ENCODE measurements around the gene FOXI1.
"Not testable (repeated sequence)": the region's sequence is repeated elsewhere in the genome, so short reads cannot be mapped to it uniquely, and the experiment has no call there.

FOXI1 gene

DNA sequence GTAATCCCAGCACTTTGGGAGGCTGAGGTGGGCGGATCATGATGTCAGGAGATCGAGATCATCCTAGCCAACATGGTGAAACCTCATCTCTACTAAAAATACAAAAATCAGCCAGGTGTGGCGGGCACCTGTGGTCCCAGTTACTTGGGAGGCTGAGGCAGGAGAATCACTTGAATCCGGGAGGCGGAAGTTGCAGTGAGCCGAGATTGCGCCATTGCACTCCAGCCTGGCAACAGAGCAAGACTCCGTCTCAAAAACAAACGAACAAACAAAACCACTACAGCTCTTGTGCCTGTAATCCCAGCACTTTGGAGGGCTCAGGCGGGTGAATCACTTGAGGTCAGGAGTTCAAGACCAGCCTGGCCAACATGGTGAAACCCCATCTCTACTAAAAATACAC is 11.4 kb upstream of the FOXI1 start:
- DNase-seq: not testable (repeated sequence)

DNA sequence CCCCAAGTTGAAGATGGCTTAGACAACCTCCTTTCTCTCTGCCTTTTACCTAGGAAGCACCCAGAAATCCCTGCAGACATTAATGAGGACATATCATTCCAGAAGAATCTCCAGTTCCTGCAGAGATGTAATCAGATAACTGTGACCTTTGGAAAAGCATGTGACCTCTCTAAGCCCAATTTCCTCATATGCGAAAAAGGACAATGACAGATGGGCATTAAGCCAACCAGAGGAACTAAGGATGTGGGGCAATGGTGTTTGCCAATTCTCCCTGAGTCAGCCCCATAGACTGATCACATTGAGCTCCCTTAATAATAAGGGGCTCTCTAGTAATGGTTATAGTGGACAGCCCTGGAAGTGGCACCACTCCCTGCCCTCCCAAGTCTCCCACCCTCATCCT is 10.1 kb upstream of the FOXI1 start:
- DNase-seq: no peak

DNA sequence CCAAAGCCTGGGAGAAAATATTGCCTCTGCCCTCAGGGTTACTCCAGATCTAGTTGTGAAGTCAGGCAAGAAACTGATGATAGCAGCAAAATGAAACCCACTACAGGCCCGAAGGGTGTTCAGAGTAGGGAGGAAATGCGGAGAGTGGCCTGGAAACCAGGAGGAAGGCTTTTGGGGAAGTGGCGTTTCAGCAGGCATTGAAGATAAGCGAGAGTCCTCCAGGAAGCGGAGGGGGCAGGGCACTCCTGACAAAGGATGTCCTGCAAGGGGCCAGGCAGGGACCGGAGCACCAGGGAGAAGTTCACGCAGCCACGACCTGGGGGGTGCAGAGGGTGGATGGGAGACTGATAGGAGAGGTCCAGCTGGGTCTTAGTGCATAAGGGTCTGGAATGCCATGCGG is 7.8 kb upstream of the FOXI1 start:
- no peak for DNase-seq

DNA sequence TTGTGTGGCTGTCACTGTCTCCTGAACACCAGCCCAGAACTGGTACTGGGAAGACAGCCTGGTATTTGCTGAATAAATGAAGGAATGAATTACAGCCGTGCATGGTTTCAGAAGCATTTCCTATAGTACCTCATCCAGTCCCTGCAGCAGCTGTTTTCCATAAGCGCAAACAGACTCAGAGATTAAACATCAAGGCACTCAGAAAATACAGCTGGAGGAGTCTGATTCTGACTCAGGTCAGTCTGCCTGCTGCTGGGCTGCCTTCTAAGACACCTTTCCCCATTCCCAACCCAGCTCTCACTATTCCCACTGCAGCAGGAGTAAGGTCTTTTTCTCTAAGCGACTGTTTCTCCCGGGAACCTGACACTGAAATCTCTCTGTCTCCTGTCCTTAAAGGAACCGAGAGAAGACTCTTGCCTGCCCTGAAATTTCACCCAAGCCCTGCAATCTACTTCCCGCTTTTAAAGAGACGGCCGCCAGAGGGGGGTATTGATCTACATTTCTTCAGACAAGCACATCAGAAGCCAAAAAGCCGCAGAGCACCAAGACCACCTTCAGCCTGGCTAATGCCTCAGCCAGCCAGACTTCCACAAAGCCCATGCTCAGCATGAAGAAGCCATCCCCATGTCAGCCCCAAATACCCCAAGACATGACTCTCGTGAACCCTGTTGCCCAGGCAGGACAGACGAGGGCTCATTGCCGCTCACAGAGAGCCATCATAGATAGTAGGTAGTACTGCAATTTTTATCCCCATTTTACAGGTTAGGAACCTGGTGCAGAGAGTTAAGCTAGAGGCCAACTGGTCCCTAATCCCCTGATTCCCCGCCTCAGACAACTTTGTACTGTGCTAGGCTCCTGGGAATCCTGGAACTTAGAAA is 5.4 kb upstream of the FOXI1 start:
- peak; percentile 73 for DNase-seq

DNA sequence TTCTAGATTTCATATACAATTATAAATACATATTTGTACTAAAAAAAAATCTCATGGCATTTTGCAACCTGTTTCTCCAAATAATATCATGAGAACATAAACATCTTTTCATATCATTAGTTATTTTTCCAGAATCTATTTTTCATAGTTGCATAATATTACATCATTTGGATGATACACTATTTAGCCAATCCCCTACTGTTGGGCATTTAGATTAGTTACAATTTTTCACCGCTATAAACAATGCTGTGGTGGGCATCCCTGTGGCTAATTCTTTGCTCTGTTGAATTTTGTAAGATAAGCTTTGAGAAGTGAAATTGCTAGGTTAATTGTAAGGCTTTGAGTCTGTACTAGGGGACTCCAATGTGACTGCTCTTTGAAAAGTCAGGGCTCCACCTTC is 2.2 kb upstream of the FOXI1 start:
- DNase-seq: no peak

DNA sequence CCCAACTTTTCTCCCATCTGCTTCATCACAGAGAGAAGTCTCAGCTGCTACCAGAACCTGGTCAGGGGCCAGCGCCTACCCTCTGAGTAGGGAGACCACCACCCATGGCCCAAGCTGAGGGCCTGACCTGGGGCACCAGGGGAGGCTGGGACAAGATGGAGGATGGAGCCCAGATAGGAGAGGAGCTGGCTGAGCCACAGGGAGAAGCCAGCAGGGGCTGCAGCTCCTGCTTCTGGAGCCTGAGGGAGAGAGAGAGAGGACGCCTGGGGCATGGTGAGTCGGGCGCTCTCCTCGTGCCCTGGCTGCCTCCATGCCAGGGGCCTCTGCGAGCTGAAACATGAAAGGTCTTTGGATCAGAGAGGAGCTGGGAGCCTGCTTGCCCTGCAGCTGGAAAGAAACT is 1.4 kb upstream of the FOXI1 start:
- no peak for DNase-seq

DNA sequence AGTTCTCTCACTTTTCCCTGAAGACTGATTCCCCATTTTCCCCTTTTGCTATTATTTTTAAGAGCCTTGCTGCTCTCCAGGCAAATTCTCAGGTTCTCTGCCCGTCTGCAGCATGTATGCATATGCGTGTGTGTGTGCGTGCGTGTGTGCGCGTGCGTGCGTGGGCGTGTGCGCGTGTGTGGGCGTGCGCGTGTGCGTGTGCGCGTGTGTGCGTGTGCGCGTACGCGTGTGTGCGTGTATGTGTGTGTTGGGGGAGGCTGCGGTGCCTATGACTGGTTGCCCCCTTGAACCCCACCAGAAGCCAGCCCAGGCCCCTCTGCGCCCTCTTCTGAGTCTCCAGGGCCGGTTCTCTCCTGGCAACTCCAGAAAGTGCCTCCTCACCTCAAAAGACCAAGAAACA is 987 bp upstream of the FOXI1 start:
- no peak for DNase-seq

DNA sequence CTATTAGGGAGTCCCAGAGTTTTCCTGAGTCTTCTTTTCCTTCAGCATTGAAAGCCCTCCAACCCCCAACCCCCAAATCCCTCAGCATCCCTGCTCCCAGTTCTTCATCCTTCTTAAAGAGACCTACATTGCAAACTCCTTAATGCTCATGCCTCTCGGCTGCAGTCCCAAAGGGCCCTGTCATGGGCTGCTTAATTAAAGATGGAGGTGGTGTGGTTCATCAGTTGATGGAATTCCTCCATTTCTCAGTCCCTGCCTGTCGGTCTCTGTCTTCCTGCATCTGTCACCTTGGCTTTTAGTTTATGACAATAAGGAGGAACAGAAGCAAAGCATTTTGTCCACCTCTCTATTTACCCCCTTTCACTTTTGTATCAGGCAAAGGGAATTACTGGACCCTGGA is 2.0 kb downstream of the FOXI1 start:
- no peak for DNase-seq

DNA sequence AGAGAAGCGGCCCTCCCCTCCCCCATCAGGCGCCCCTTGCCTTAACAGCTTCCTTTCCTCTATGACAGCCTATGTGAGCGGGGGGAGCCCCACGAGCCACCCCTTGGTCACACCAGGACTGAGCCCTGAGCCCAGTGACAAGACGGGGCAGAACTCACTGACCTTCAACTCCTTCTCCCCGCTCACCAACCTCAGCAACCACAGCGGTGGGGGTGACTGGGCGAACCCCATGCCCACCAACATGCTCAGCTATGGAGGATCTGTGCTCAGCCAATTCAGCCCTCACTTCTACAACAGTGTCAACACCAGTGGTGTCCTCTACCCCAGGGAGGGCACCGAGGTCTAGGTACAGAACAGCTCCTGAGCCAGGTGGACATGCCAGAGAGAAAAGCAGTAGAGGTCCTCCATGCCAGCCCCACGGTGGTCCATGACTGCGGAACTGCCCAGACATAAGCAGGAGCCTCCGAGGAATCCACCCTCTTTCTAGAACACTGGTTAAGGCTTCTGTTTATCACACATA is 2.6 kb downstream of the FOXI1 start:
- no peak for DNase-seq

DNA sequence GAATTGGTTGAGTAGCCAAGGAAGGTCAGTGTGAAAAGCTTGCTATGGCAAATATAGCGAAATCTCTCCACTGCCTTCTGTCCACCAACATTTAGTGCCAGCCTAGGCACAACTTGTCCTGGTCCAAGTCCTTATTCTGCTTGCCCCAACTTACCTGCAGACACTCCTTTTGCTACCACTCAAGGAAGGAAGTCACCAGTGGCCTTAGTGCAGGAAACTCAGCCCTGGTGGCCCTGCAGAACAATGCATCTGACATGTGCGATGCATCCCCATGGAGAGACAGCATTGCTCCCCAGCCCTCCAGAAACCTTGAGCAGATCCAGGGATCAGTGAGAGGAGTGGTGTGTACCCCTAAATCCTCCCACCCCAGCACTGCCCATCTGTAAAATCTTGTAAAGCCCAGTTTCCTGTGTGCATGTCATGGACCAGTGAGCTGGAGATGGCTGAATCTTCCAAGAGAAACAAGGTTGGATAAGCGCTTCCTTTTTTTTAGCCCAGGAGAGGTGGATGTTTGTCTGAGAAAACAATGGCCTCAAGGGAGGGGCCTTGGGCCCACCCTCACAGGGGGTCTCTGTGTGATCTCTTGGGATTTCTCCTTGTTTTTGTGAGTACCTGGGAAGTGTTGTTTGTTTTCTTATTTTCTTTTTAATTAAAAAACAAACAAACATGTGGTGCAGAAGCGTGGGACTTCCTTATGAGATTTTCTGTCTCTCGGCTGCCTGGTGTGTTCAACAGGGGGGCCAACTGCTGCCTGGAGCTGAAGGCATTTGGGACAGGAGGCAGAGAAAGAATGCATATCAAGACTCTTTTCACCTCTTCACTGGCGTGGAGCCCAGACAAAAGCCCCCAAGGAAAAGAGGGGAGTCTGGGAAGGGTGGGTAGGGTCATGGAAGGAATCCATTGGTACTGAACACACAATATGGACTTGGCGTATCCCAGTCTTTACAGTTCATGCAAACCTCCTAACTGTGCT is 3.6 kb downstream of the FOXI1 start:
- DNase-seq: no peak

DNA sequence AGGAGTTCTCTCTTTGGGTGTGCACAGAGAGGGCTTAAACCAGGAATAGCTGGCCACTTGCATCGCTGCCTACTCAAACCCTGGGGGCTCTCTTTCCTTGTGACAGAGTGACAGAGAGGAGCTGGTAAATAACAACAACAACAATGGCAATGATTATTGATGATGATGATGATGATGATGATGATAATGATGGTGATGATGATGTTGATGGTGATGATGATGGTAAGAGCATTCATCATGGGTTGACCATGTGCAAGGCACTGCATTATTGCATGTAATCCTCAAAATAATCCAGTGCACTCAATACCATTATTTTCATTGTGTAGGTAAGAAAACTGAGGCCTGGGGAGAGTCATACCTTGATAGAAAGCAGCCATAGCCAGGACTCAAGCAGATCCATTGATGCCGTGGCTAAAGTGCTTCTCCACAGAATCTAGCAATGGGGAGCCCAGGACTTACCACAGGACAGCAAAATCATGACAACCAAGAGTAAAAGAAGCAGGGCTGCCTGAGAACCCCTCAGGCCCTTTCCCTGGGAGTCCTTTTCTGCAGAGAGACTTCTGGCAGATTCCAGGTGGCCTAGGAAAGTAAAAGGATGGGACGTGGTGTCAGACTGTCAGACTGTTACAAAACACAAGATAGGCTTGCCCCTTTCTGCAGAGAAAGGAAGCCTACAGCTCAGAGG is 4.8 kb downstream of the FOXI1 start:
- no peak for DNase-seq

DNA sequence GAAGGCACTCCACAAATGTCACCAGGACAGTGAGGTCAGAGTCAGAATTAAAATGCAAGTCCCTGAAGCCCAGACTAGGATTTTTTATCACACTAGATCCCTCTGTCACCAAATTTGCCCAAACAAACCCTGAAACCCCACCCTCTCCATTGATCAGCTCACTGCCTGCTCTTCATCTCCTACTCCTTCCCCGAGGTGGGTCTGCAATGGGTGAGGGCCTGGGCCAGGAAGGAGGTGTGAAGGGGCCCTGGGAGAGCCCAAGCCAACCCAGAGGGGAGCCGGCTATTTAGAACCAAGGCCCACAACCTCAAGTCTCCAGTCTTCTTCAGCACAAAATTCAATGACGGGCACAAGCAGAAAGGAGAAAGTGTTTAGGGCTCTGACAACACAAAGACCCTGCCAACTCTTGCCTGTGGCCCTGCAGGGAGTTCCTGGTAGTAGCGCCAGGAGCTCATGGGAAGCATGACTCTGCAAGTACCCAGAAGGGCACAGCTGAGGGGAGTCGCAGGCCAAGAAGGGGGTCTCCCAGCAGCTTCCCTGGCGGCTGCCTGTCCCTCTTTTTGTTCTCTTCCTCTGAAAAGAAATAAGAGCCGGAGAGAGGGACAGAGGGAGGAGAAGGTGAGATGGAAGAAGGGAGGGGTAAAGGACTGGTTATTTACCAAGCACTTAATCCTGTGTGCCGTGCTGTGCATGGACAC is 5.5 kb downstream of the FOXI1 start:
- DNase-seq: no peak

DNA sequence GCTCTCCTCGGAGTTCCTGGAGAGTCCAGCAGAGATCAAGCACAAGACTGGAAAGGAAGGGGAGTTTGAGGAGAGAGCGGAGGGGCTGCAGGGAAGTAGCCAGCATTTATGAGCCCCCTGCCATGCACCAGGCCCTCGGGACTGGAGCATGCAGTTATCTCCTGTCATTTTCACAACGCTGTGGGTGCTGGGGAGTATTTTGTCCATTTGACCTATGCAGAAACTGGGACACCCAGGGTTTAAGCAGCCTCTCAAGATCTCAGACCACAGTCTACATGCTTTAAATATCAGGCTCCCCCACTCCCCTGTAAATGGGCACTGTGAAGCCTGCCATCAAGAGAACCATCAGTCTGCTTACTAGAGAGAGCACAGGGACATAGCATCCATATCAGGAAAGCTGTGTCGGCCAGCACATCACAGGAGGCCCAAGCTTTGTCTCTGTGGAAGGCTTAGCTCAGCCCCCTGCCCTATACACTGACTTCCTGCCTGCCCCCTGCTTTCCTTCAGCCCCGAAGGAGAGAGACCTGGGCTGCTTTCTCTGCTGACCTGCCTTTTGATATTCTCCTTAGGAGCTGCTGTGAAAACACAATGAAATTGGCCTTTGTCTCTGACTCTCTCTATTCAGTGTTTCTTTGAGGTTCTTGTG is 7.3 kb downstream of the FOXI1 start:
- DNase-seq: no peak

DNA sequence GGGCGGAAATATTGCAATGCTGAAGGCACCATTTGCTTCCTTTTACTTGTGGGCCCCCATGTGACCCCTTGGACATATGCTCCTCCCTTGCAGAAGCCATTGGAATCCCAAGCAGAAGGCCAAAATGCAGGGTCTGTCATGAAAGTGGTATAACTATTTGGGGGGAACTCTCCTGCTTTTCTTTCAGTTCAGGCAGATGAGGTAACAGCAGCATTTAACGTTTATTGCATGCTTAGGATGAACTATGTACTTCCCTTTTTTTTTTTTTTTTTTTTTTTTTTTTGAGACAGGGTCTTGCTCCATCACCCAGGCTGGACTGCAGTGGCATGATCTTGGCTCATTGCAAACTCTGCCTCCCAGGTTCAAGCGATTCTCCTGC is 7.8 kb downstream of the FOXI1 start:
- no peak for DNase-seq

DNA sequence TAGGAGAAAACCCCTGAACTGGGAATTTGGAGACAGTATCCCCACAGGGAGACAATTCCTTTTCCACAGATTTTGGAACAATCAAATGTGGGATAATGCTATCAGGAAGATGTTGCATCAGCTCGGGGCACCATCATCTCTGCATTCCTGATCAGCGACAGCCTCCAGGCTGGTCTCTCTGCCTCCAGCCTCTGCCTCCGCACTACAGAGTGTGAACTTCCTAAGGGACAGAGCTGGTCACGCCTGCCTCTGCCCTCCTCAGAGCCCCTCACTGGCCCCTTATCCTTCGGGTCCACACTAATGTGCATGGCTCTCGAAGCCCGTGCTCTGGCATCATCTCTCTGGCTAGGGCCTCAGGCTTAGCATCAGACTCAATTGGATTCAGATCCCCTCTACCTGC is 8.6 kb downstream of the FOXI1 start:
- DNase-seq: no peak

DNA sequence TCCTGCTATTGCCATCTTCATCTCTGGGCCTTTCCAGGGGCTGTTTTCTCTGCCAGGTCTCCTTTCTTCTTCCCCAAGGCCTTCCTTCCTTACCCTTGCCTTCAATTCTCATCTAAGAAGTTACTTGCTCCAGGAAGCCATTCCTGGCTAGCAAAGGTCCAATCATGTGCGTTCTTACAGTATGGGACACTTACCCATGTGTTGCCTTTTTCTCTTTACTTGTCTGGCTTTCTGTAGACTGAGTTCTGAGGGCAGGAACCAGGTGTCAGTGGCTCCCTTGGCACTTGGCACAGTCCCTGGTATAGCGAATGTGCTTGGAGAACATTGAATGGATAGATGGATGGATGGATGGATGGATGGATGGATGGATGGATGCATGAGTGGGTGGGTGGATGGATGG is 10.2 kb downstream of the FOXI1 start:
- DNase-seq: no peak

DNA sequence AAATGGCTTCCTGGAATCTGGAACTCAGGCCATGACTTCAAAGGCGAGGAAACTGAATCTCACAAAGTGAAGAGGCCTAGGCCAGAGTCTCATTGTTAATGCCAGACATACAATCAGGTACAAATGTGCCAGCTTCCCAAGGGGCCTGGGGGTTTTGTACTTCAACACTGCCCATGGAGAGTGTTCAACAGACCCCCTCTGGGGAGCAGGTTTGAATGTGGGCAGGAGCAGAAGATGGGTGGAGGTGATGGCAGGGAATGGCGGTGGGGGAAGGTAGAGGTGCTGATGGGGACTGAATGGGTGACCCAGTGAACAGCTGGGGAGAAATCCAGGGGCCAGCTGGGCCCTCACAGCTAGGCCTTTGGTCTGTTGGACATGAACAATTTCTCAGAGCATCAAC is 12.0 kb downstream of the FOXI1 start:
- DNase-seq: no peak

DNA sequence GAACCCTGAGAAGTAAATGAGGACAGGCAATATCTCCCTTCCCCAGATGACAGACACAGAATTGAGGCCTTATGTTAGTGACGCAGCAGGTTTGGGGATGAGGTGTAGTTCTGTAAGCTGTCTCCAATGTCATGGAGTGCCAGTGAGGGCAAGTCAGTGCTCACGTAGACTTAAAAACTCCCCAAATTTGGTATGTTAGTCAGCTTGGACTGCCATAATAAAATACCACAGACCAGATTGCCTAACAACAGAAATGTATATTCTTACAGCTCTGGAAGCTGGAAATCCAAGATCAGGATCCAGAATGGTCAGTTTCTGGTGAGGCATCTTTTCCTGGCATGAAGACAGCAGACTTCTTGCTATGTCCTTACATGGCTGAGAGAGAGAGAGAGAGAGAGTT is 14.9 kb downstream of the FOXI1 start:
- no peak for DNase-seq

DNA sequence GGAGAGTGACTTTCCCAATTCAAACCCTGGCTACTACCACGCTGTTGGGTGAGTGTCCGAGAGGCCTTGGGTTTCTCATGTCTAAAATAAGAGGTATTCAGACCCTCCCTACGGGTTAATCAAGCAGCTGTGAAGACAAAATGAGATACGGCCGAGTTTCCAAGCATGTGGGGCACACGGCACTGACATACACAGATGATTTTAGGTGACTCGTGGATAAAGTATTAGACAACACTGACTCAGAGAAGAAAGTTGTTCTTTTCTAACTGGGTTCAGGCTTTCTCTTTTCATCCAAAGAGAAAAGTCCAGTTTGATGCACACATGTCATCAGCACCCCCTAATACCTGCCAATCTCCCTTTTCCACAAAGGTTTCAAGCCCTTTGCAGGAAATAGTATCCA is 15.6 kb downstream of the FOXI1 start:
- DNase-seq: no peak

DNA sequence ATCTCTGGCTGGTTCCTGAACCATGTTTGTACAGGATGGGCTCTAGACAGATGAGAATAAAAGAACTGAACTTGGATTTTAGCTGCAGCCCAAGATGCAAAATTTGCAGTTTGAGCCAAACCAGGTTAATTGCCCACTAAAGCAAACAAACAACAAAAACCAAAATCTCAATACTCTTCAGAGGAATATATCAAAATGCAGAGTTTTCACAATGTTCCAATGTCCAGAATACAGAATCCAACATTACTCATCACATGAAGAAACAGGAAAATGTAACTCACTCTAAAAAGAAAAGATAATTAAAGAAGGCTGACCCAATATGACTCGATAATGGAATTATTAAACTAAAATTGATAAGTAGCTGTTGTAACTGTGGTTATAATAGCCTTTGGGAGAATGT is 20.4 kb downstream of the FOXI1 start:
- DNase-seq: no peak

DNA sequence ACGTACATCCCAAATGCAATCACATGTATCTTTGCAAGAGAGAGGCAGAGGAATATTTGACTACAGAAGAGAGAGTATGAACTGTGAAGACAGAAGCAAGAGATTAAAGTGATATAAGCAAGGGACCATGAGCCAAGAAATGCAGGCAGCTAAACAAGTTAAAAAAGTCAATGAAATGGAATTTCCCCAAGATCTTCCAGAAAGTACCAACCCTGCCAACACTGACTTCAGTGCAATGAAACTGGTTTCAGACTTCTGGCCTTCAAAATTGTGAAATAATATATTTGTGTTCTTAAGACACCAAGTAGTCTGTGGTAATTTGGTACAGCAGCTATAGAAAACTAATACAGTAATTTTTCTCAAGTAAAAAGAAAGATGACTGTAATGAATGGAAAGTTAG is 20.9 kb downstream of the FOXI1 start:
- no peak for DNase-seq

DNA sequence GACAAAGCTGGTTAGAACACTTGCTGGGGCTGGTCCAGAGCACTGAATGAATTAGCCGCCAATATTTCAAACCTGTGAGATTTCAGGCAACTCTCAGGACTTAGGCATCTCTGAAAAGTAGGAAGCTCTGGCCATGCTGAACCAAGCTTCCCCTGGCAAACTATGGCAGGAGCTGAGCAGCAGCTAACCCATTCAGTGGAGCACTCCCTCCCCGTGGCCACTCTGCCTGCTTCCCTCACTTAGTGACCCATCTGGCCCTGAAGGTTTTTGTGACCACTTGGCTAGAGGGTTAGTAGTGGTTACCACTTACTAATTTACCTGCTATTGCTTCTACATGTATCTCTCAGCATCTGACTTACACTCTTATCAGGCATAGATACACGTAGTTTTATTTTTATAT is 25.5 kb downstream of the FOXI1 start:
- DNase-seq: no peak
